MCF 10A (cell line): ENCODE data around the gene MAP3K13. TPM values are rescaled to one million over a fixed set of nuclear protein-coding genes. Genes with fewer than 3 reads are reported as not detected.

Experiments
- BruUV-seq: library from RNA; stranded (reverse); fragments of 400-500 nt; replicated peaks from 2 replicates; lab custom pipeline; 2021; lab: Mats Ljungman, UMichigan
- CTCF ChIA-PET: fragments of 300-600 bp; sonication (Branson Sonifier 250); formaldehyde crosslinking; extraction: SDS; loops from one replicate; lab custom pipeline; 2021; ENCODE audit warnings: antibody characterized with exemption, inconsistent platforms; lab: Yijun Ruan, JAX
- POLR2A ChIA-PET: fragments of 300-600, 350-650 bp; sonication (Branson Sonifier 250); formaldehyde crosslinking; extraction: SDS; loops from one replicate; lab custom pipeline; 2020; ENCODE audit warnings: antibody characterized with exemption, inconsistent platforms; lab: Yijun Ruan, JAX
- DNase-seq: peaks from one replicate; pipeline ENCODE4 v3.0.0-alpha.2; 2018; ENCODE audit not compliant: unreplicated experiment
- H3K27ac Mint-ChIP-seq: one replicate; pipeline ENCODE4 v1.8.0; 2022; ENCODE audit warnings: mild to moderate bottlenecking, low read depth, mixed read lengths; ENCODE audit not compliant: unreplicated experiment
- H3K27me3 Mint-ChIP-seq: one replicate; pipeline ENCODE4 v1.8.0; 2022; ENCODE audit warnings: mixed read lengths; ENCODE audit not compliant: insufficient read depth, unreplicated experiment
- H3K36me3 Mint-ChIP-seq: one replicate; pipeline ENCODE4 v1.8.0; 2022; ENCODE audit warnings: mild to moderate bottlenecking, moderate library complexity, mixed read lengths; ENCODE audit not compliant: insufficient read depth, unreplicated experiment
- H3K4me1 Mint-ChIP-seq: one replicate; pipeline ENCODE4 v1.8.0; 2022; ENCODE audit warnings: mixed read lengths; ENCODE audit not compliant: insufficient read depth, unreplicated experiment
- H3K4me3 Mint-ChIP-seq: one replicate; pipeline ENCODE4 v1.8.0; 2022; ENCODE audit warnings: mild to moderate bottlenecking, moderate library complexity, mixed read lengths; ENCODE audit not compliant: unreplicated experiment
- H3K9me3 Mint-ChIP-seq: one replicate; pipeline ENCODE4 v1.8.0; 2022; ENCODE audit warnings: mixed read lengths; ENCODE audit not compliant: unreplicated experiment
- intact Hi-C: fragments of 100-400 bp; cut with micrococcal nuclease; formaldehyde crosslinking; loops from 2 replicates; pipeline ENCODE4 v1.14.1; 2022
- total RNA-seq: library from RNA; stranded (reverse); gene quantifications from 2 replicates; pipeline ENCODE4 v1.2.3, GENCODE V29; 2022
- TF ChIP-seq, protein P1 (sequence below): fragments of 200-600 bp; IDR thresholded peaks from one replicate; pipeline ENCODE4 v1.8.0; 2022; ENCODE audit warnings: antibody characterized with exemption, mild to moderate bottlenecking; ENCODE audit not compliant: unreplicated experiment

The MAP3K13 gene
- total RNA-seq, 1 experiment from 2014 or later = 15.8 TPM

DNA sequence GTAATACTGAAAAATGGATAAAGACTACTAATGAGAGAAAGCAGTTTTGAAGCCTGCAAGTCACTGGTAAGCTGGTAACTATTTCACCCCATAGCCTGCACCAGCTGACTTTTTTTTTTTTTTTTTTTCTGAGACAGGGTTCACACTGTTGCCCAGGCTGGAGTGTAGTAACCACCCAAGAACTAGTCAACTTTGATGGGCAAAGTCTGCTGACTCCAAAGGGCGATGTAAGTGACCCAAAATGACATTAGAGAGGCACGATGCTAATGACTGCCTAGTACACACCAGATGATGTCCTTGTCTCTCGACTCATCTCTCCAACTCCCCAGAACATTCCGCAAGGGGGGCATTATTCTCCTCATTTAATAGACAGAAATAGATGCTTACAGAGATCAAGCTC lies 148.8 kb downstream of the MAP3K13 start:
- DNase-seq = no peak
- CTCF ChIA-PET = no interaction called here
- POLR2A ChIA-PET = no interaction called here
- Mint-ChIP-seq H3K27me3 (no peaks in the 10 kb centered on the region), H3K9me3 (no peaks in the 10 kb centered on the region), H3K27ac (no peak overlapping the region), H3K4me3 (no peak overlapping the region), H3K36me3 (no peaks in the 10 kb centered on the region), H3K4me1 (no peaks in the 10 kb centered on the region)
- TF ChIP-seq, protein P1, sequence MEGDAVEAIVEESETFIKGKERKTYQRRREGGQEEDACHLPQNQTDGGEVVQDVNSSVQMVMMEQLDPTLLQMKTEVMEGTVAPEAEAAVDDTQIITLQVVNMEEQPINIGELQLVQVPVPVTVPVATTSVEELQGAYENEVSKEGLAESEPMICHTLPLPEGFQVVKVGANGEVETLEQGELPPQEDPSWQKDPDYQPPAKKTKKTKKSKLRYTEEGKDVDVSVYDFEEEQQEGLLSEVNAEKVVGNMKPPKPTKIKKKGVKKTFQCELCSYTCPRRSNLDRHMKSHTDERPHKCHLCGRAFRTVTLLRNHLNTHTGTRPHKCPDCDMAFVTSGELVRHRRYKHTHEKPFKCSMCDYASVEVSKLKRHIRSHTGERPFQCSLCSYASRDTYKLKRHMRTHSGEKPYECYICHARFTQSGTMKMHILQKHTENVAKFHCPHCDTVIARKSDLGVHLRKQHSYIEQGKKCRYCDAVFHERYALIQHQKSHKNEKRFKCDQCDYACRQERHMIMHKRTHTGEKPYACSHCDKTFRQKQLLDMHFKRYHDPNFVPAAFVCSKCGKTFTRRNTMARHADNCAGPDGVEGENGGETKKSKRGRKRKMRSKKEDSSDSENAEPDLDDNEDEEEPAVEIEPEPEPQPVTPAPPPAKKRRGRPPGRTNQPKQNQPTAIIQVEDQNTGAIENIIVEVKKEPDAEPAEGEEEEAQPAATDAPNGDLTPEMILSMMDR = no peak
- intact Hi-C loops = no loop called here
- no TSS peak for BruUV-seq

DNA sequence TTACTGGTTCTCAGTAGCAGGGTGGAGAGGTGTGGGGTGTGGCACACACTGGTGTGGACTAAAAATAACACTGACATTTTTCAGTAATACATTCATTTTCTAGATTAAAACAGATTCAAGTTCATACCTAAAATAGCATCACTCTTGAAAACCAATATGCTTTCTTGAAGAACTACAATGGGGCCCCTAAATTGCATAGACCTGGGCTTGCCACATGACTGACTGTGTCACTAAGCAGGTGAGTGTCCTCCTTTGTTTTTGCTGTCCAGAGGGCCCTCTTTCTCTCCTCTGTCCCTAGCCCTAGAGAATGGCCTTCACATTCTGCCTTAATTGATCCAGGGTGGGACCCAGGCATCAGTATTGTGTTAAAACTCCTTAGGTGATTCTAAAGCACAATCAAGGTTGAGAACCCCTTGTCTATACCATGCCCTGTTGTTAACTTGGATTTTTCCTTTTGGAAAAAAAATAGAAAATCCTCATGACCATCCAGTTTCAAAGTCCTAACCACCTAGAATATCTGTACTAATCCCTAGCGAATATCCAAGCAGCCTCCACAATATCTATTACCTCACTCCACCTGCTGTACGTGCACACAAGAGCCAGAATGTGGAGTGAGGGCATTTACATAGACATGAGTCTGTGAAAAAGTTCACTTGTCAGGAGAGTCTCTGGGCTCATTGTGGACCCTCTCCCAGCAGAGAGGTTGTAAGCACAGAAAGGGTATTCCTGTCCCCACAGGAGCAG lies 154.6 kb downstream of the MAP3K13 start:
- no peaks in the 10 kb centered on the region for H3K4me1 Mint-ChIP-seq
- POLR2A ChIA-PET = no interaction called here
- no peak overlapping the region for H3K27ac Mint-ChIP-seq
- intact Hi-C loops = no loop called here
- DNase-seq = no peak
- H3K4me3 Mint-ChIP-seq = no peak overlapping the region
- H3K9me3 Mint-ChIP-seq = no peaks in the 10 kb centered on the region
- no peaks in the 10 kb centered on the region for H3K36me3 Mint-ChIP-seq
- BruUV-seq = no TSS peak
- CTCF ChIA-PET = interaction anchor here (0.6 to 1.0 kb wide), 3 partner anchors 14 to 41 kb away, joined by 3 read pairs; no protein-coding TSS in a partner anchor
- peaks cover 9% of the 10 kb centered on the region for H3K27me3 Mint-ChIP-seq
- TF ChIP-seq, protein P1 = no peak

DNA sequence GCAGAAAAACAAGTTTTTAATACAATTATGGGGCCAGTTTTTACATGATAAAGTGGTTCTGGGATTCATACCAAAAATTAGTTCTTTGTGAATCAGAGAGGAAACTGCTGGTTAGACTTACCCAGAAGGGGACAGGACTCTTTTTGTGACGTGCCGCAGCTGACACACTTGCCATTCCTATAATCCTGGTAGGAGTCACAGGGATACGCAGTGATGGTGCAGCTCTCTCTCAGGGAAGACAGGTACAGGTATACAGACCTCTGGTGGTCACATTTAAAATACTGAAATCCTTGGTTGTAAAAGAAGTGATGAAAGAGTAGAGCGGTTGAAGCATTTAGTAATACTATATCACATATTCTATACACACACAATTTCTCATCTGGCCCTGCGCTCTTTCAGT lies 156.1 kb downstream of the MAP3K13 start:
- H3K9me3 Mint-ChIP-seq = no peaks in the 10 kb centered on the region
- CTCF ChIA-PET = interaction anchor here (1.0 kb wide), 1 partner anchor 58 kb away, joined by 3 read pairs; no protein-coding TSS in a partner anchor
- no TSS peak for BruUV-seq

More for the DNA sequence above, 156.1 kb downstream of the MAP3K13 start:
- TF ChIP-seq, protein P1 = no peak
- POLR2A ChIA-PET = interaction anchor here (0.6 kb wide), 1 partner anchor 155 kb away, joined by 3 read pairs; no protein-coding TSS in a partner anchor
- DNase-seq = no peak
- Mint-ChIP-seq H3K4me3 (no peak overlapping the region), H3K4me1 (no peaks in the 10 kb centered on the region), H3K27ac (no peak overlapping the region), H3K27me3 (peaks cover 12% of the 10 kb centered on the region), H3K36me3 (no peaks in the 10 kb centered on the region)
- intact Hi-C loops = no loop called here
